KMS-11 (cell line): Measurements from ENCODE around the gene C1orf232.

Experiments used
- H2AFZ ChIP-seq: fragments of 200-600 bp; sonication (generic); 2 replicates; pipeline ENCODE4 v1.6.1; 2016; ENCODE audit warnings: antibody characterized with exemption, mixed run types, low read depth
- H3K27ac ChIP-seq: fragments of 200-600 bp; sonication (generic); 2 replicates; pipeline ENCODE4 v1.6.1; 2016; ENCODE audit warnings: mild to moderate bottlenecking, mixed run types
- H3K27me3 ChIP-seq: fragments of 200-600 bp; sonication (generic); 2 replicates; pipeline ENCODE4 v1.6.1; 2017; ENCODE audit warnings: mild to moderate bottlenecking, low read depth, mixed run types, moderate library complexity; ENCODE audit not compliant: insufficient read depth
- H3K36me3 ChIP-seq: fragments of 200-600 bp; sonication (generic); 2 replicates; pipeline ENCODE4 v1.6.1; 2017; ENCODE audit warnings: mild to moderate bottlenecking, mixed run types; ENCODE audit not compliant: insufficient read depth
- H3K4me1 ChIP-seq: fragments of 200-600 bp; sonication (generic); 2 replicates; pipeline ENCODE4 v1.6.1; 2016; ENCODE audit warnings: mild to moderate bottlenecking, low read depth, mixed run types; ENCODE audit not compliant: poor library complexity, severe bottlenecking
- H3K4me2 ChIP-seq: fragments of 200-600 bp; sonication (generic); 2 replicates; pipeline ENCODE4 v1.7.0; 2016; ENCODE audit warnings: mild to moderate bottlenecking, mixed run types
- H3K4me3 ChIP-seq: fragments of 200-600 bp; sonication (generic); IDR thresholded peaks from 2 replicates; pipeline ENCODE4 v1.6.1; 2017; ENCODE audit warnings: low read depth, low read length, mixed read lengths; ENCODE audit not compliant: insufficient read depth
- H3K79me2 ChIP-seq: fragments of 200-600 bp; sonication (generic); 2 replicates; pipeline ENCODE4 v1.6.1; 2016; ENCODE audit warnings: low read depth, mixed run types; ENCODE audit not compliant: insufficient read depth
- H3K9ac ChIP-seq: fragments of 200-600 bp; sonication (generic); 2 replicates; pipeline ENCODE4 v1.6.1; 2016; ENCODE audit warnings: mild to moderate bottlenecking, mixed run types
- H4K20me1 ChIP-seq: fragments of 200-600 bp; sonication (generic); 2 replicates; pipeline ENCODE4 v1.6.1; 2016; ENCODE audit warnings: mild to moderate bottlenecking, mixed run types; ENCODE audit not compliant: insufficient read depth
- CTCF ChIP-seq: fragments of 200-600 bp; sonication (generic); conservative IDR thresholded peaks from 2 replicates; pipeline ENCODE4 v1.6.1; 2017; ENCODE audit warnings: low read depth, mild to moderate bottlenecking, antibody characterized with exemption, low read length, moderate library complexity, mixed read lengths

C1orf232 gene

GRCh38 chr1:26197301-26197700 lies 28.5 kb upstream of the C1orf232 start:
- Histone ChIP-seq H3K27ac (no peak overlapping the region), H3K9ac (no peak overlapping the region), H3K36me3 (no peaks in the 10 kb centered on the region), H4K20me1 (no peaks in the 10 kb centered on the region), H3K4me2 (no peak overlapping the region), H3K27me3 (no peaks in the 10 kb centered on the region), H3K4me1 (no peaks in the 10 kb centered on the region), H3K79me2 (no peaks in the 10 kb centered on the region), H2AFZ (no peak overlapping the region), H3K4me3 (no peak overlapping the region)
- no peak for TF ChIP-seq CTCF

- H3K27ac ChIP-seq = no peak overlapping the region
Measured at GRCh38 chr1:26195805-26196204, 27.0 kb upstream of the C1orf232 start.

GRCh38 chr1:26191739-26192138 lies 23.0 kb upstream of the C1orf232 start:
- no peak overlapping the region for H2AFZ ChIP-seq
- no peak overlapping the region for H3K27ac ChIP-seq
- H3K79me2 ChIP-seq = no peaks in the 10 kb centered on the region
- H3K27me3 ChIP-seq = no peaks in the 10 kb centered on the region
- H3K36me3 ChIP-seq = no peaks in the 10 kb centered on the region
- no peaks in the 10 kb centered on the region for H4K20me1 ChIP-seq
- TF ChIP-seq CTCF = no peak
- no peak overlapping the region for H3K9ac ChIP-seq
- no peaks in the 10 kb centered on the region for H3K4me1 ChIP-seq
- no peak overlapping the region for H3K4me3 ChIP-seq
- no peak overlapping the region for H3K4me2 ChIP-seq

More at GRCh38 chr1:26195805-26196204, 27.0 kb upstream of the C1orf232 start:
- Histone ChIP-seq H3K36me3 (no peaks in the 10 kb centered on the region), H3K9ac (no peak overlapping the region), H3K4me3 (no peak overlapping the region), H3K4me2 (no peak overlapping the region), H4K20me1 (no peaks in the 10 kb centered on the region), H3K4me1 (no peaks in the 10 kb centered on the region), H3K79me2 (no peaks in the 10 kb centered on the region), H3K27me3 (no peaks in the 10 kb centered on the region), H2AFZ (no peak overlapping the region)
- no peak for TF ChIP-seq CTCF

- Histone ChIP-seq H3K79me2 (no peaks in the 10 kb centered on the region), H3K27me3 (no peaks in the 10 kb centered on the region), H3K36me3 (no peaks in the 10 kb centered on the region), H3K27ac (no peak within 1 kb of the TSS), H3K4me2 (no peak within 1 kb of the TSS), H2AFZ (no peak within 1 kb of the TSS), H4K20me1 (no peaks in the 10 kb centered on the region), H3K4me3 (no peak within 1 kb of the TSS), H3K4me1 (no peaks in the 10 kb centered on the region), H3K9ac (no peak within 1 kb of the TSS)
- TF ChIP-seq CTCF = no peak
Measured at GRCh38 chr1:26190373-26190987, 21.7 kb upstream of the C1orf232 start, which contains the start of gene CATSPER4. Gene CATSPER4 (plus strand): TSS chr1:26190602. CDS start chr1:26190628, 26 bp downstream.
